Lower lobe of right lung (tissue), 2 donors: ENCODE results near the gene FNDC1. TPM values are rescaled to one million over a fixed set of nuclear protein-coding genes. Genes with fewer than 3 reads are reported as not detected.

ENCODE experiments used
- ATAC-seq, 2 donors: fragments of 200-7000 bp; cut with Tn5 transposase; one replicate each; pipeline ENCODE4 v1.9.1; 2020 to 2022; ENCODE audit warnings: mild to moderate bottlenecking in 2 of 2, moderate library complexity in 2 of 2
- DNase-seq: peaks from one replicate; pipeline ENCODE4 v3.0.0-alpha.2; 2020
- H3K27ac ChIP-seq: fragments of 200-600 bp; one replicate; pipeline ENCODE4 v1.8.0; 2022
- H3K27me3 ChIP-seq: fragments of 200-600 bp; one replicate; pipeline ENCODE4 v1.8.0; 2022; ENCODE audit warnings: low read depth
- H3K36me3 ChIP-seq: fragments of 200-600 bp; one replicate; pipeline ENCODE4 v1.8.0; 2022; ENCODE audit warnings: mild to moderate bottlenecking
- H3K4me1 ChIP-seq: fragments of 200-600 bp; one replicate; pipeline ENCODE4 v1.8.0; 2022
- H3K4me3 ChIP-seq: fragments of 200-600 bp; one replicate; pipeline ENCODE4 v1.8.0; 2022; ENCODE audit warnings: mild to moderate bottlenecking
- H3K9me3 ChIP-seq: fragments of 200-600 bp; one replicate; pipeline ENCODE4 v1.8.0; 2022
- CTCF ChIP-seq: fragments of 200-600 bp; IDR thresholded peaks from one replicate; pipeline ENCODE4 v1.8.0; 2022; ENCODE audit warnings: antibody characterized with exemption, mild to moderate bottlenecking
- intact Hi-C: fragments of 100-400 bp; cut with DNase I; formaldehyde crosslinking; loops from one replicate; pipeline ENCODE4 v1.11.0; 2022
- total RNA-seq: library from RNA; stranded (reverse); fragmentation: NEBNext Ultra II Directional; extraction: Animal tissue kit (Norgen Biotek cat#: 25700); gene quantifications from one replicate; pipeline ENCODE4 v1.2.1, GENCODE V29; 2021
- donor health status: DM: no; HTN: yes; CAD: no; lungs with severe emphysema.

The FNDC1 gene
- total RNA-seq, 1 donor from 2014 or later: 0.44 TPM

GRCh38 chr6:159149641-159150040, 19.6 kb upstream of the FNDC1 start:
- Histone ChIP-seq H3K36me3 (no peaks in the 10 kb centered on the region), H3K27ac (no peak overlapping the region), H3K4me1 (no peaks in the 10 kb centered on the region), H3K27me3 (no peaks in the 10 kb centered on the region), H3K9me3 (no peaks in the 10 kb centered on the region), H3K4me3 (no peak overlapping the region)
- ATAC-seq: no peak
- no peak for TF ChIP-seq CTCF
- no peak for DNase-seq
- intact Hi-C loops: no loop called here

- H3K4me1 ChIP-seq: no peaks in the 10 kb centered on the region
- no peaks in the 10 kb centered on the region for H3K27me3 ChIP-seq
- TF ChIP-seq CTCF: peak; percentile 87
- no peak overlapping the region for H3K27ac ChIP-seq
- no peaks in the 10 kb centered on the region for H3K36me3 ChIP-seq
- peaks cover 11% of the 10 kb centered on the region for H3K9me3 ChIP-seq
- DNase-seq (no peak), ATAC-seq (peak; percentile 78 to 84)
- intact Hi-C loops: no loop called here
- H3K4me3 ChIP-seq: no peak overlapping the region
These were observed 17.8 kb upstream of the FNDC1 start for GRCh38 chr6:159151266-159151855.

DNA sequence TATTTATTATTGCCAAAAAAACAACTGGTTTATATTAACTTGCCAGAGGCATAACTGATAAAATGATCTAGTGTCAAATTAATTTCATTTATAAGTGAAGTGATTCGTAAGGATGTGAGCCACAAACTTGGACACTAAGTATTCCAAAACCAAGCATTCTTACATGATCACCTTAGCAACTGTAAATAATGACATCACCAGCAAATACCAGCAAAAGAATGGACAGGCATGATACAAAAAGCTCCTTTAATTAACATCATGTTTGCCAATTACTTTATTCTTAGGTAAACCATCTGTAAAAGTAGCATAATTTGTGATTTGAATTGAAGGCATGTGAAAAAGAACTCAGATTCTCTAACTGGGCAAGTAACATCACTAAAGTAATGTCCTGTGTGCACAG, 17.2 kb upstream of the FNDC1 start:
- intact Hi-C loops: no loop called here
- no peaks in the 10 kb centered on the region for H3K4me1 ChIP-seq
- no peak for TF ChIP-seq CTCF

GRCh38 chr6:159152782-159153181, 16.4 kb upstream of the FNDC1 start:
- Histone ChIP-seq H3K27ac (no peak overlapping the region), H3K36me3 (no peaks in the 10 kb centered on the region), H3K27me3 (no peaks in the 10 kb centered on the region), H3K4me1 (no peaks in the 10 kb centered on the region), H3K9me3 (peaks cover 11% of the 10 kb centered on the region), H3K4me3 (no peak overlapping the region)
- no peak for TF ChIP-seq CTCF
- ATAC-seq (no peak), DNase-seq (no peak)
- intact Hi-C loops: no loop called here

More for the DNA sequence above, 17.2 kb upstream of the FNDC1 start:
- H3K4me3 ChIP-seq: no peak overlapping the region
- H3K9me3 ChIP-seq: peaks cover 11% of the 10 kb centered on the region
- ATAC-seq: no peak
- H3K27ac ChIP-seq: no peak overlapping the region
- H3K36me3 ChIP-seq: no peaks in the 10 kb centered on the region
- no peak for DNase-seq
- no peaks in the 10 kb centered on the region for H3K27me3 ChIP-seq

DNA sequence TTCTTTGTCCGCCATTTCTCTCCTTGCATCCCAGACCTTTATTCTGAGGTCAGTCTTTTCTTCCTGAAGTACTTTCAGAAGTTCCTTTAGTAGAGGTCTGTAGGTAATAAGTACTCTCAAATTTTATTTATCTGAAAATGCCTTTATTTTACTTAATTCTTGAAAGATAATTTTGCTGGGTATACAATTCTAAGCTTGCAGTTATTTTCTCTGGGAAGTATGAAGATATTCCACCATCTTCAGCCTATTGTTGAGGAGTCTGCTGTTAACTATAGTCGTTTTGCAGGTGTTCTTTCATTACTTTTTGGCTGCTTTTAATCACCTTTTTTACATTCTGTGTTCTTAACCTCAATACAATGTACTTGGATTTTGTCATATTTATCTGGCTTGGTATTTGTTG, 13.5 kb upstream of the FNDC1 start:
- DNase-seq: no peak

More for the DNA sequence above, 13.5 kb upstream of the FNDC1 start:
- no peak overlapping the region for H3K4me3 ChIP-seq
- H3K27me3 ChIP-seq: no peaks in the 10 kb centered on the region
- H3K36me3 ChIP-seq: no peaks in the 10 kb centered on the region
- no peak overlapping the region for H3K27ac ChIP-seq
- no peaks in the 10 kb centered on the region for H3K4me1 ChIP-seq
- H3K9me3 ChIP-seq: peaks cover 11% of the 10 kb centered on the region
- no peak for TF ChIP-seq CTCF
- intact Hi-C loops: no loop called here
- no peak for ATAC-seq
